ENCODE data around the gene TIMM10. TPM values are rescaled to one million over a fixed set of nuclear protein-coding genes. Genes with fewer than 3 reads are reported as not detected.
"Not testable (repeated sequence)": the region's sequence is repeated elsewhere in the genome, so short reads cannot be mapped to it uniquely, and the experiment has no call there.

TIMM10 gene
- total and polyA plus RNA-seq, 11 donors = 36.6 to 135 (median 46.4) TPM

- ATAC-seq = peak; percentile 76 to 92 (median 85)
- peak in 1 of 5 donors; percentile 20 for DNase-seq
- peaks cover 0 to 4% (median 0%) of the 10 kb centered on the region in 12 donors for H3K4me1 ChIP-seq
- intact Hi-C loops (cut with DNase I) = loop anchor here in 1 of 10 donors (10.0 kb wide), 1 partner anchor 274 kb away; no protein-coding TSS in a partner anchor
- no peaks in the 10 kb centered on the region for H3K27me3 ChIP-seq
- peaks cover 0 to 6% (median 0%) of the 10 kb centered on the region in 9 donors for H3K36me3 ChIP-seq
- 67 to 76% (median 73%) methylated on average over 5 of the region's 5 CpGs for WGBS, 4 donors
- H3K9me3 ChIP-seq = no peaks in the 10 kb centered on the region
- no peak overlapping the region for H3K4me3 ChIP-seq
- H3K27ac ChIP-seq = no peak overlapping the region
- TF ChIP-seq POLR2A (IDR thresholded peaks at IDR 0.05) (no peak), CTCF (IDR thresholded peaks at IDR 0.05) (no peak)
Measured at GRCh38 chr11:57541169-57541568, 10.6 kb upstream of the TIMM10 start.

- ATAC-seq (no peak), DNase-seq (no peak)
- H3K4me1 ChIP-seq = peaks cover 0 to 4% (median 0%) of the 10 kb centered on the region in 12 donors
- H3K27ac ChIP-seq = no peak overlapping the region
- H3K36me3 ChIP-seq = no peaks in the 10 kb centered on the region
- intact Hi-C loops (cut with DNase I) = no loop called here
- H3K9me3 ChIP-seq = no peaks in the 10 kb centered on the region
- no peak overlapping the region for H3K4me3 ChIP-seq
- H3K27me3 ChIP-seq = no peaks in the 10 kb centered on the region
- no peak for TF ChIP-seq POLR2A (IDR thresholded peaks at IDR 0.05)
- no peak for TF ChIP-seq CTCF (IDR thresholded peaks at IDR 0.05)
- WGBS, 4 donors = 50 to 72% (median 65%) methylated on average over 1 of the region's 1 CpG
Measured at GRCh38 chr11:57539342-57539741, 8.8 kb upstream of the TIMM10 start.

GRCh38 chr11:57536947-57537619 lies 6.5 kb upstream of the TIMM10 start, which contains the start of gene SMTNL1:
TSS of gene SMTNL1 (plus strand) at chr11:57537595. CDS start at chr11:57542643, 5,048 bp downstream.
- no peaks in the 10 kb centered on the region for H3K27me3 ChIP-seq
- WGBS, 4 donors = 68 to 78% (median 74%) methylated on average over 14 of the region's 14 CpGs
- H3K4me3 ChIP-seq = no peak within 1 kb of the TSS
- H3K9me3 ChIP-seq = no peaks in the 10 kb centered on the region
- no peak for DNase-seq
- H3K36me3 ChIP-seq = no peaks in the 10 kb centered on the region
- H3K27ac ChIP-seq = no peak within 1 kb of the TSS
- peaks cover 0 to 4% (median 0%) of the 10 kb centered on the region in 12 donors for H3K4me1 ChIP-seq
- no peak for TF ChIP-seq CTCF (IDR thresholded peaks at IDR 0.05)
- TF ChIP-seq POLR2A (IDR thresholded peaks at IDR 0.05) = no peak
- no peak for ATAC-seq
- intact Hi-C loops (cut with DNase I) = no loop called here

GRCh38 chr11:57534449-57534848 lies 3.9 kb upstream of the TIMM10 start:
- intact Hi-C loops (cut with DNase I); DNase-seq; ATAC-seq; H3K9me3 ChIP-seq; H3K4me3 ChIP-seq; H3K36me3 ChIP-seq; H3K27me3 ChIP-seq; H3K27ac ChIP-seq: not testable (repeated sequence)
- 95 to 97% (median 96%) methylated on average over 7 of the region's 7 CpGs for WGBS, 4 donors
- H3K4me1 ChIP-seq = peaks cover 0 to 15% (median 11%) of the 10 kb centered on the region in 12 donors
